Measurements from ENCODE around the gene PPIL1. TPM values are rescaled to one million over a fixed set of nuclear protein-coding genes. Genes with fewer than 3 reads are reported as not detected.

Gene PPIL1
- total and polyA plus RNA-seq, 2 of the 13 experiments (the other 11 are each of a cell fraction or from before 2014, with no cell fraction given) = 74.2 to 144 TPM

DNA sequence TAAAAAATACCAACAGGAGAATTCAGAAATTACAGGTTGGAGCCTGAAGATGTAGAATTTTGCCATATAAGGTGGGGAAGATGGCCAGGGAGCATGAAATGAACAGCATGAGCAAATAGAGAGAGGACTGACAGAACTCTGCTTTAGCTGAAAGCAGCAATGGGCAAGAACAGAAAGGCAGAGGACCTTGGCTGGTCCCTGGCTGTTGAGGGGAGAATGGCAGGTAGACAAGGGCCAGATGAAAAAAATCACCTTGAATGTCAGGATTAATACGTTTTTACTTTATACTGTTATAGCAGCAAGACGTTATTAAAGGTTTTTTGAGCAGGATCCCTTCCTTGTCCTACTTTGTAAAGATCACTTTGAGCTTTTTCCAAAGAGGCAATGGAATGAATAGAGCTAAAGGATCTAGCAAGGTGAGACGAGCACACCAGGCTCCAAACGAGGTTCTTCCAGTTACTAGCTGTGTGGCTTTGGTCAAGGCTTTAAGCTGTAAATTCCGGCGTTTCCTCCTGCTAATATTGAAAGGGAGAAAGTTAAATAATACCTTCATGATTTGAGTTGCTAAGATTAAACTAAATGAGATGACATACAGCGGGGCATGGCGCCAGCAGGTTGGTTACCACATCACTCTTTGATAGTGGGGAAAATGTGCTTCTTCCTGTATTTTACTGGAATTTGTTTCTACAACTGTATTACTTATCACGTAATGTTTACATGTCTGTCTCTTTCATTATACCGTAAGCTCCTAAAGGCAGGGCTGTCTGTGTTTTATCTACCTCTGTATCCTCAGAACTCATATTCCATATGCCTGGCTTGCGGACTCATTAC, 776 bp downstream of the PPIL1 start (continued):
- no peak for TF ChIP-seq PRMT3 (CRISPR knock-in tag; IDR thresholded peaks at IDR 0.05; ENCODE audit: borderline replicate concordance, low read depth)
- no peak for TF ChIP-seq NONO (IDR thresholded peaks at IDR 0.05)
- TF ChIP-seq NONO (CRISPR knock-in tag; conservative IDR thresholded peaks at IDR 0.05) = 0 out of 2 replicates have a peak, but pooled peaks have one; percentile 12
- TF ChIP-seq ZNF253 (CRISPR knock-in tag; IDR thresholded peaks at IDR 0.05; ENCODE audit: borderline replicate concordance) = no peak
- TF ChIP-seq NR2F2 (IDR thresholded peaks at IDR 0.05; ENCODE audit: borderline replicate concordance, low read depth) = peak; percentile 23; the same call in 1 of the 2 replicates
- peak; percentile 40 for TF ChIP-seq STAG1 (CRISPR knock-in tag; IDR thresholded peaks at IDR 0.05)
- TF ChIP-seq ZNF563 (CRISPR knock-in tag; IDR thresholded peaks at IDR 0.05) = no peak
- no peak for TF ChIP-seq ZNF160 (CRISPR knock-in tag; IDR thresholded peaks at IDR 0.05)
- TF ChIP-seq ZBTB3 (CRISPR knock-in tag; IDR thresholded peaks at IDR 0.05; ENCODE audit: borderline replicate concordance, low read depth) = no peak
- TF ChIP-seq ZNF558 (CRISPR knock-in tag; IDR thresholded peaks at IDR 0.05; ENCODE audit: borderline replicate concordance) = peak; percentile 73; the same call in 1 of the 2 replicates
- TF ChIP-seq SMC3 (IDR thresholded peaks at IDR 0.05; ENCODE audit: low read length) = peak; percentile 36
- peak; percentile 21; the same call in 1 of the 2 replicates for TF ChIP-seq TGIF2 (CRISPR knock-in tag; IDR thresholded peaks at IDR 0.05)
- TF ChIP-seq ZNF816 (CRISPR knock-in tag; IDR thresholded peaks at IDR 0.05; ENCODE audit: borderline replicate concordance) = peak; percentile 73; the same call in 1 of the 2 replicates
- TF ChIP-seq, protein P1, sequence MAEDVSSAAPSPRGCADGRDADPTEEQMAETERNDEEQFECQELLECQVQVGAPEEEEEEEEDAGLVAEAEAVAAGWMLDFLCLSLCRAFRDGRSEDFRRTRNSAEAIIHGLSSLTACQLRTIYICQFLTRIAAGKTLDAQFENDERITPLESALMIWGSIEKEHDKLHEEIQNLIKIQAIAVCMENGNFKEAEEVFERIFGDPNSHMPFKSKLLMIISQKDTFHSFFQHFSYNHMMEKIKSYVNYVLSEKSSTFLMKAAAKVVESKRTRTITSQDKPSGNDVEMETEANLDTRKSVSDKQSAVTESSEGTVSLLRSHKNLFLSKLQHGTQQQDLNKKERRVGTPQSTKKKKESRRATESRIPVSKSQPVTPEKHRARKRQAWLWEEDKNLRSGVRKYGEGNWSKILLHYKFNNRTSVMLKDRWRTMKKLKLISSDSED (CRISPR knock-in tag; IDR thresholded peaks at IDR 0.05) = no peak
- no peak for TF ChIP-seq TSC22D2 (CRISPR knock-in tag; IDR thresholded peaks at IDR 0.05; ENCODE audit: borderline replicate concordance)
- no peak for TF ChIP-seq KLF15 (CRISPR knock-in tag; IDR thresholded peaks at IDR 0.05; ENCODE audit: borderline replicate concordance)
- TF ChIP-seq MIXL1 (CRISPR knock-in tag; IDR thresholded peaks at IDR 0.05) = no peak
- 0 out of 2 replicates have a peak, but pooled peaks have one; percentile 65 for TF ChIP-seq ZNF577 (CRISPR knock-in tag; IDR thresholded peaks at IDR 0.05; ENCODE audit: borderline replicate concordance, low read depth)

Data from HepG2 (cell line).